Activated CD8-positive, alpha-beta T cell treated with anti-CD3 and anti-CD28 coated beads for 36 hours (primary cell): ENCODE data around the gene SH3PXD2B. TPM values are rescaled to one million over a fixed set of nuclear protein-coding genes. Genes with fewer than 3 reads are reported as not detected.

ENCODE experiments used
- ATAC-seq: fragments of 200-7000 bp; cut with Tn5 transposase; one replicate; pipeline ENCODE4 v1.10.0; 2021; ENCODE audit warnings: mild to moderate bottlenecking, moderate library complexity
- CTCF ChIA-PET: fragments of 350-600 bp; sonication (Branson Sonifier 250); formaldehyde crosslinking; loops from one replicate; lab custom pipeline; 2021; ENCODE audit warnings: antibody characterized with exemption; lab: Charles Lee
- POLR2A ChIA-PET: fragments of 350-600 bp; sonication (Branson Sonifier 250); formaldehyde crosslinking; loops from one replicate; lab custom pipeline; 2021; ENCODE audit warnings: antibody characterized with exemption; lab: Charles Lee
- DNase-seq: peaks from one replicate; pipeline ENCODE4 v3.0.0-alpha.2; 2020
- H3K27ac Mint-ChIP-seq: one replicate; pipeline ENCODE4 v1.8.0; 2021; ENCODE audit warnings: mild to moderate bottlenecking, mixed read lengths
- H3K27me3 Mint-ChIP-seq: one replicate; pipeline ENCODE4 v1.8.0; 2021; ENCODE audit warnings: mixed read lengths
- H3K36me3 Mint-ChIP-seq: one replicate; pipeline ENCODE4 v1.8.0; 2021; ENCODE audit warnings: low read depth, mixed read lengths
- H3K4me1 Mint-ChIP-seq: one replicate; pipeline ENCODE4 v1.8.0; 2021; ENCODE audit warnings: low read depth, mixed read lengths
- H3K4me3 Mint-ChIP-seq: one replicate; pipeline ENCODE4 v1.8.0; 2021; ENCODE audit warnings: mild to moderate bottlenecking, moderate library complexity, mixed read lengths
- H3K9me3 Mint-ChIP-seq: one replicate; pipeline ENCODE4 v1.8.0; 2021; ENCODE audit warnings: mixed read lengths
- intact Hi-C: fragments of 100-400 bp; cut with micrococcal nuclease; formaldehyde crosslinking; loops from one replicate; pipeline ENCODE4 v1.10.0; 2022
- total RNA-seq, 2 experiments: library from RNA; stranded (reverse); gene quantifications; one replicate each; pipeline ENCODE4 v1.2.3, GENCODE V29; 2021
- TF ChIP-seq, protein P1 (sequence below): fragments of 200-600 bp; IDR thresholded peaks from one replicate; pipeline ENCODE4 v1.8.0; 2022; ENCODE audit warnings: antibody characterized with exemption, mild to moderate bottlenecking

The SH3PXD2B gene
- total RNA-seq, 2 experiments from 2014 or later = 0.38 to 0.47 TPM

DNA sequence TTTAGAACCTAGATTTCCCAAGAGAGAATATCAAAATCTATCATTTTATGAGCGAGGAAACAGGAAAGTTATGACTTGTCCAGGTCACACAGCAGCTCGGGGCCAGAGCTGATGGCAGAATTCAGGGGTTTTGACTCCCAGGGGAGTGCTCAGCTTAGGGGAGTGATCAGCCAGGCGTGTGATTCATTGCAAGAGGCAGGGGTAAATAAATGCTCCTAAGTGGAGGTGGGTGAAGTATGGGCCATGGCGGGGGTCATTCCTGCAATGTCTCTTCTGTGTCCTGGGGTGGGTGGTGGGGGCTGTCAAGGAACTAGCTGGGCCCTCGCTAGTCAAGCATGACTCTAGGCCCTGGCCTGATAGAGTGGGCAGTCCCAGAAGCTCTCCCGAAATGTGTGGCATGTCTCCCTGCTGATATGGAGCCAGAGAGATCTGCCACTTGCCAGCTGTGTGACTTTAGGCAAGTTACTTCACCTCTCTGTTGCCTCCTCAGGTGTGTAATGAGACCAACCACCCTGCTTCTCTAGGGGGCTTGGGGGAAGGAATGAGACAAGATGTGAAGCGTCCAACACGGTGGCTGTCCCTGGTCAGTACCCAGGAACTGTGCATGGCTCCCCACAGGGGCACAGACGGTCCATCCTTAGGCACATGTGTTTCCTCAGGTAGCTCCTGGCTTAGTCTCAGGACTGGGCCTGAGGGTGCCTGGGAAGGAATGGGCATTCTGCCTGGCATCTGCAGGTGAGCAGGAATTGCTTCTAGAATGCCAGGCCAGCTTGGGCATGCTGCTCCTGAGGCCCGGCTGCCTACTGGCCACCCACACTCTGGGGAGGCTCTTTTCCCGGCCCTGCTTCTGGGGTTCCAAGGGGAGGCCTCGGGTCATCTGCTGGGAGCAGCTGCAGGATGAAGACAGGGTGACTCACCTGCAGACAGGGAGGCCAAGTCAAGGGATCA is 36.5 kb upstream of the SH3PXD2B start:
- no peaks in the 10 kb centered on the region for H3K4me1 Mint-ChIP-seq
- ATAC-seq = no peak
- no peak overlapping the region for H3K27ac Mint-ChIP-seq
- H3K36me3 Mint-ChIP-seq = no peaks in the 10 kb centered on the region
- intact Hi-C loops = no loop called here
- H3K27me3 Mint-ChIP-seq = peaks cover 2% of the 10 kb centered on the region
- H3K4me3 Mint-ChIP-seq = no peak overlapping the region
- TF ChIP-seq, protein P1, sequence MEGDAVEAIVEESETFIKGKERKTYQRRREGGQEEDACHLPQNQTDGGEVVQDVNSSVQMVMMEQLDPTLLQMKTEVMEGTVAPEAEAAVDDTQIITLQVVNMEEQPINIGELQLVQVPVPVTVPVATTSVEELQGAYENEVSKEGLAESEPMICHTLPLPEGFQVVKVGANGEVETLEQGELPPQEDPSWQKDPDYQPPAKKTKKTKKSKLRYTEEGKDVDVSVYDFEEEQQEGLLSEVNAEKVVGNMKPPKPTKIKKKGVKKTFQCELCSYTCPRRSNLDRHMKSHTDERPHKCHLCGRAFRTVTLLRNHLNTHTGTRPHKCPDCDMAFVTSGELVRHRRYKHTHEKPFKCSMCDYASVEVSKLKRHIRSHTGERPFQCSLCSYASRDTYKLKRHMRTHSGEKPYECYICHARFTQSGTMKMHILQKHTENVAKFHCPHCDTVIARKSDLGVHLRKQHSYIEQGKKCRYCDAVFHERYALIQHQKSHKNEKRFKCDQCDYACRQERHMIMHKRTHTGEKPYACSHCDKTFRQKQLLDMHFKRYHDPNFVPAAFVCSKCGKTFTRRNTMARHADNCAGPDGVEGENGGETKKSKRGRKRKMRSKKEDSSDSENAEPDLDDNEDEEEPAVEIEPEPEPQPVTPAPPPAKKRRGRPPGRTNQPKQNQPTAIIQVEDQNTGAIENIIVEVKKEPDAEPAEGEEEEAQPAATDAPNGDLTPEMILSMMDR = no peak
- no peaks in the 10 kb centered on the region for H3K9me3 Mint-ChIP-seq
- CTCF ChIA-PET = interaction anchor here (0.8 kb wide), 1 partner anchor 442 kb away, joined by 3 read pairs; no protein-coding TSS in a partner anchor
- POLR2A ChIA-PET = no interaction called here
- no peak for DNase-seq

DNA sequence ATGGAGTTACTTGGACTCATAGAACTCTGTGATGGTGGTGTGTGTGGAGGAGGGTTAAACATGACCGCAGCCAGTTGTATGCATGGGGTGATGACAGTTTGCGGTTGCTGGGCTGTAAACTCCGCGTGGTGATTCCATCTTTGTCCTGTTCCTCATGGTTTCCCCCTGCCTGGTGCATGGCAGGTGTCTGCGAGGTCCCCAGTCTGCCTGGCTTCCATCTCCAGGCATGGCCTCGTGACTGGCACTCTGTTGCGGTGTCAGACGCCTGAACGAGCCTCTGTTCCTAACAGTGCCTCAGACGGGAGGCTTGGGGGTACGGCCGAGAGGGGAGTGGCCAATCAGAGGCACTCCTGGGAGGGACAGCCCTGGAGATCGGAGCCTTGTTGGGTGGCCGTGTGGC is 33.9 kb upstream of the SH3PXD2B start:
- TF ChIP-seq, protein P1 = no peak
- intact Hi-C loops = no loop called here
- Mint-ChIP-seq H3K4me3 (no peak overlapping the region), H3K4me1 (no peaks in the 10 kb centered on the region), H3K9me3 (no peaks in the 10 kb centered on the region), H3K36me3 (no peaks in the 10 kb centered on the region), H3K27me3 (no peaks in the 10 kb centered on the region), H3K27ac (no peak overlapping the region)
- ATAC-seq = no peak
- POLR2A ChIA-PET = no interaction called here
- CTCF ChIA-PET = no interaction called here
- DNase-seq = no peak

DNA sequence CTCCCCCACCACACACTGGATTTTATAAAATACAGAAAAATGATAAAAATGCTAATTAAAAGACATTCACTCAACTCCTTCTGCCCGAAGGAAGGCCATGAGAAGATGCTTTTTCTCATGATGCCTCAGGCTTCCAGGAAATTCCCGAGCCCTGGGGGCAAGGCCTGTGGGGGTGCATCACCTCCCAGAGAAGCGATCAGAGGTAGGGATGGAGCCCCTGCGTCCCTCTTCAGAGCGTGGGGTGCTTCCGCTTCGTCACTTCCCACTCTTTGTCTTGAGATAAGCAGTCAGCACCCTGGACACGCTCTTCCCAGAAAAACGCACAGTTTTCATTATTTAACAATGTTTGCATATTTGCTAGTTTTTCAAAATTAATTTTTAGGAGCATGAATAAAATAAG is 33.3 kb upstream of the SH3PXD2B start:
- no peaks in the 10 kb centered on the region for H3K27me3 Mint-ChIP-seq
- TF ChIP-seq, protein P1 = no peak
- no peaks in the 10 kb centered on the region for H3K4me1 Mint-ChIP-seq
- no peak overlapping the region for H3K4me3 Mint-ChIP-seq
- H3K36me3 Mint-ChIP-seq = no peaks in the 10 kb centered on the region
- ChIA-PET CTCF (no interaction called here), POLR2A (no interaction called here)
- no peak for DNase-seq
- no peaks in the 10 kb centered on the region for H3K9me3 Mint-ChIP-seq
- intact Hi-C loops = no loop called here
- ATAC-seq = no peak
- no peak overlapping the region for H3K27ac Mint-ChIP-seq

DNA sequence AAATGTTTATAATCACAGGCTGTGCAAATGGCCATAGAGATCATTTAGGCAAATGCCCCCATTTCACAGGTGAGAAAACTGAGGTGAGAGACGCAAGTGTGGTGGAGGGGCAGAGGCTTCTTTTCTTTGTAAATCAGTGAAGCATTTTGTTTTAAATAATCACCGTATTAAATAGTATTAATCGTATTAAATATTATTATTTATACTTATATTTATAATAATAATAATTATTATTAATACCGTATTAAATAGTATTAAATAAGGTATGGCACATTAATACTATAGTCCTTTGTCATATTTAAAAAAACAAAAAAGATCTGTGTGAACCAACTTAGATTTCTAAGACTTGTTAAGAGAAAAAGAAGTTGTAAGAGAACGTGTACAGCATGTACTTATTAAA is 32.6 kb upstream of the SH3PXD2B start:
- Mint-ChIP-seq H3K36me3 (no peaks in the 10 kb centered on the region), H3K27ac (no peak overlapping the region), H3K4me3 (no peak overlapping the region), H3K9me3 (no peaks in the 10 kb centered on the region), H3K4me1 (no peaks in the 10 kb centered on the region), H3K27me3 (no peaks in the 10 kb centered on the region)
- intact Hi-C loops = no loop called here
- TF ChIP-seq, protein P1 = no peak
- no peak for DNase-seq
- ChIA-PET POLR2A (no interaction called here), CTCF (no interaction called here)
- no peak for ATAC-seq

DNA sequence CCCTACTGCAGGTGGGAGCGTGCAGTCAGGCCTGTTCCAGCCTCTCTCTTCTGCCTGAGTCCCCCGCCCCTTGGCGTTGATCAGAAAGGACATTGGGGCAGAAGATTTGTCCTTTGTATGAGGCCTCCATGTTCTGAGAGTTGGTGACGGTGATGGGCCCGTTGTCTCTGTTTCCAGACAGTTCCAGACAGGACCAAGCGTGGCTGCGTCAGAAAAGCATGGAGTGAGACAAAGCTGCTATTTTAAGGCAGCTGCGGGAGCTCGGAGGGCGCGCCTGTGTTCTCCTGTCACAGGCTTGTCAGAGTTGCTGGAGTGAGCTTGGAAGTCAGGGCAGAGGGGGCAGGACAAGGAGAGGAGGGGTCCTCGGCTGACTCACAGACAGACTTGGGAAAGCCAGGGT is 32.1 kb upstream of the SH3PXD2B start:
- H3K4me1 Mint-ChIP-seq = no peaks in the 10 kb centered on the region
- no peak overlapping the region for H3K4me3 Mint-ChIP-seq
- no peaks in the 10 kb centered on the region for H3K36me3 Mint-ChIP-seq
- intact Hi-C loops = no loop called here
- ChIA-PET POLR2A (no interaction called here), CTCF (no interaction called here)
- no peaks in the 10 kb centered on the region for H3K27me3 Mint-ChIP-seq
- ATAC-seq = no peak
- H3K9me3 Mint-ChIP-seq = no peaks in the 10 kb centered on the region
- TF ChIP-seq, protein P1 = no peak
- no peak for DNase-seq
- no peak overlapping the region for H3K27ac Mint-ChIP-seq
